Measurements from ENCODE around the gene FCMR. TPM values are rescaled to one million over a fixed set of nuclear protein-coding genes. Genes with fewer than 3 reads are reported as not detected.
A peak's percentile ranks its signal among the peaks of the same experiment; 100 is the strongest.

The FCMR gene
- total RNA-seq, 1 donor from 2014 or later, result 3.3 TPM

DNA sequence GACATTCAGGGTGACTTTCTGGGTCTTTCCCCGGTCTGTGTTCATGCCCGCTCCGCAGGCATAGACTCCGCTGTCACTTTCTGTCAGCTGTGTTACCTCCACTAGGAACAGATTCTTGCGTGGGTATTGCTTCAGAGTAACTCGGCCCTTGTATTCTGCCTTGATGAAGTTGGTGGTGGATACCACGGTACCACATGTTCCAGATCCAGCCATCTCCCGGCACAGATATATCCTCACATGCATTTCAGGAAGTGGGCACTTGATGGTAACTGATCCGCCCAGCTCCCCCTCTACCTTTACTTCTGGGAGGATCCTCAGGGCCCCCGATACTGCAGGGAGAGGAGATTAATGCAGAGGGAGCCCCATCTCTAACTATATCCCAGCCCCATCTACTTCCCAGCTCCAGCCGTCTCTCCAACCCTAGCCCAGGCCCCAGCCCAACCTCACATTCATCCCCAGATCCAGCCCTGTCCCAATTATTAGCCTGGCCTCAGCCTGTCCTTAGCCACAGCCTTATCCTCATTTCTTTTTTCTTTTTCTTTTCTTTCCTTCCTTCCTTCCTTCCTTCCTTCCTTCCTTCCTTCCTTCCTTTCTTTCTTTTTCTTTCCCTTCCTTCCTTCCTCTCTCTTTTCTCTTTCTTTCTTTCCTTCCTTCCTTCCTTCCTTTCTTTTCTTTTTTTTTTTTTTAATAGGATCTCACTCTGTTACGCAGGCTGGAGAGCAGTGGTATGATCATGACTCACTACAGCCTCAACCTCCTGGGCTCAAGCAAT lies 7.8 kb downstream of the FCMR start:
- Histone ChIP-seq H3K4me1 (peaks cover 13% of the 10 kb centered on the region), H3K36me3 (no peaks in the 10 kb centered on the region), H3K9me3 (replicated peaks) (no peaks in the 10 kb centered on the region), H3K27ac (replicated peaks) (no peak overlapping the region), H3K4me3 (no peak overlapping the region), H3K27me3 (ENCODE audit: low read depth) (peaks cover 52% of the 10 kb centered on the region)
- intact Hi-C loops (cut with micrococcal nuclease), result loop anchor here (10.0 kb wide), 2 partner anchors 179 to 279 kb away; partner anchors contain the start of gene DYRK3
- TF ChIP-seq, protein P1, sequence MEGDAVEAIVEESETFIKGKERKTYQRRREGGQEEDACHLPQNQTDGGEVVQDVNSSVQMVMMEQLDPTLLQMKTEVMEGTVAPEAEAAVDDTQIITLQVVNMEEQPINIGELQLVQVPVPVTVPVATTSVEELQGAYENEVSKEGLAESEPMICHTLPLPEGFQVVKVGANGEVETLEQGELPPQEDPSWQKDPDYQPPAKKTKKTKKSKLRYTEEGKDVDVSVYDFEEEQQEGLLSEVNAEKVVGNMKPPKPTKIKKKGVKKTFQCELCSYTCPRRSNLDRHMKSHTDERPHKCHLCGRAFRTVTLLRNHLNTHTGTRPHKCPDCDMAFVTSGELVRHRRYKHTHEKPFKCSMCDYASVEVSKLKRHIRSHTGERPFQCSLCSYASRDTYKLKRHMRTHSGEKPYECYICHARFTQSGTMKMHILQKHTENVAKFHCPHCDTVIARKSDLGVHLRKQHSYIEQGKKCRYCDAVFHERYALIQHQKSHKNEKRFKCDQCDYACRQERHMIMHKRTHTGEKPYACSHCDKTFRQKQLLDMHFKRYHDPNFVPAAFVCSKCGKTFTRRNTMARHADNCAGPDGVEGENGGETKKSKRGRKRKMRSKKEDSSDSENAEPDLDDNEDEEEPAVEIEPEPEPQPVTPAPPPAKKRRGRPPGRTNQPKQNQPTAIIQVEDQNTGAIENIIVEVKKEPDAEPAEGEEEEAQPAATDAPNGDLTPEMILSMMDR (IDR thresholded peaks at IDR 0.05; ENCODE audit: borderline replicate concordance), result no peak
- no peak for DNase-seq

DNA sequence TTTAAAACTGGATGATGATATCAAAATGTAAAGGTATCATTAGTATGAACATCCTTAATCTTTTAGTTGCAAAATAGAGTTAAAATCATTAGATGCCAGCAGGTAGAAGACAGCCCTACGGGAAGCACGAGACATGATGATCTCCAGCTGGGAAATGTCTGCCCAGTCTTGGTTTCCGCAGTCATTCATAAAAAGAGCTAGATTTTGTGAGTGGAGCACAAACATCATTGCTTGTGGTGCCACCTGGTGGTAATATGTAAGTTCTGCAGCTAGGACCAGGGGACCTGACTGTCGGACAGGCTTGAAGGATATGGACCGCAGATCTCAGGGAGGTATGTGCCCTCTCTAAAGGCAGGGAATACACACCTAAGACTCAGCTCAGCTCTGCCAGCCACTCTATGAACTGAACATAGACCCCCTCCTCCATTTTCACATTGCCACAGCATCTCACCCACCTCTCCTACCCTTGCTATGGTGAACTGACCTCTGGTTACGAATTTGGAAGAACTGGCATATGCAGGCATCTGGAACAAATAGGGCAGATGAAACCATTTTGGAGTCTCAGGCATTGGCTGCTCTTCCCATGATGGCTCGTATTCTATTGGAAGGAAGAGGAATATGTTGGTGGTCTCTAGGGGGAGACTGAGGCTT lies 9.2 kb downstream of the FCMR start:
- H3K27ac ChIP-seq (replicated peaks), result no peak overlapping the region
- intact Hi-C loops (cut with micrococcal nuclease), result loop anchor here (10.0 kb wide), 2 partner anchors 178 to 278 kb away; partner anchors contain the start of gene DYRK3
- H3K27me3 ChIP-seq (ENCODE audit: low read depth), result peaks cover 65% of the 10 kb centered on the region
- H3K4me1 ChIP-seq, result peaks cover 16% of the 10 kb centered on the region
- no peaks in the 10 kb centered on the region for H3K9me3 ChIP-seq (replicated peaks)
- TF ChIP-seq, protein P1 (IDR thresholded peaks at IDR 0.05; ENCODE audit: borderline replicate concordance), result peak; percentile 88
- peak; percentile 40 for DNase-seq
- H3K36me3 ChIP-seq, result no peaks in the 10 kb centered on the region
- H3K4me3 ChIP-seq, result no peak overlapping the region

DNA sequence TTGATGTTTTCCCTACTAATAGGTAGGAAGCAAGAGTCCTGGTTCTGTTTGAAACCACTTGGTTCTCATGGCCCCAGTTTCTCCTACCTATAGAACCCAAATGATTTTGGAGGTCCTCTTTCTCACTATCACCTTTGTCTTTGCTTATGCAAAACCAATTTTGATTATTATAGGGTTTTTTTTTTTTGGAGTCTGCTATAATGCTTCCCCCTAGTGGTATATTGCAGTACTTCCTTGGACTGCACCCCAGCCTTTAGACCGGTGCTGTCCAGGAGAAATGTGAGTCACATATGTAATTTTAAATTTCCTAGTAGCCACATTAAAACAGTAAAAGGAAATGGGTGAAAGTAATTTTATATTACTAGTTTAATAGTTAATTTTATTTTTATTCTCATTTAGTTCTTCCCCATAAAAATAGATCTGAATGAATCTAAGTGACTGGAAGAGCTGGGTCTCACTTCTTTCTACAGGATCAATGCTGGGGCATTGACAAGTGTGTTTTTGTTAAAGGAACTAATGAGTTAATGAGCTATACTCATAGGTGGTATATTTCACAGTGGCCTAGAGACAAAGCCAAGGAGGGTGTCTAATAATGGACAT lies 10.6 kb downstream of the FCMR start:
- intact Hi-C loops (cut with micrococcal nuclease), result loop anchor here (10.0 kb wide), 2 partner anchors 176 to 276 kb away; partner anchors contain the start of gene DYRK3

GRCh38 chr1:206909883-206910318 lies 11.8 kb downstream of the FCMR start:
- peaks cover 51% of the 10 kb centered on the region for H3K27me3 ChIP-seq (ENCODE audit: low read depth)
- H3K9me3 ChIP-seq (replicated peaks), result no peaks in the 10 kb centered on the region
- peaks cover 16% of the 10 kb centered on the region for H3K4me1 ChIP-seq
- DNase-seq, result no peak
- TF ChIP-seq, protein P1 (IDR thresholded peaks at IDR 0.05; ENCODE audit: borderline replicate concordance), result no peak
- H3K4me3 ChIP-seq, result peak overlapping the region; percentile 70
- peak overlapping the region; percentile 58 for H3K27ac ChIP-seq (replicated peaks)
- intact Hi-C loops (cut with micrococcal nuclease), result loop anchor here (10.0 kb wide), 2 partner anchors 175 to 275 kb away; partner anchors contain the start of gene DYRK3
- no peaks in the 10 kb centered on the region for H3K36me3 ChIP-seq

More for the DNA sequence above, 10.6 kb downstream of the FCMR start:
- Histone ChIP-seq H3K4me3 (no peak overlapping the region), H3K27ac (replicated peaks) (no peak overlapping the region), H3K27me3 (ENCODE audit: low read depth) (peaks cover 63% of the 10 kb centered on the region), H3K36me3 (no peaks in the 10 kb centered on the region), H3K9me3 (replicated peaks) (no peaks in the 10 kb centered on the region), H3K4me1 (peaks cover 16% of the 10 kb centered on the region)
- TF ChIP-seq, protein P1 (IDR thresholded peaks at IDR 0.05; ENCODE audit: borderline replicate concordance), result peak; percentile 94
- DNase-seq, result no peak

GRCh38 chr1:206909161-206909882 lies 12.4 kb downstream of the FCMR start:
- no peaks in the 10 kb centered on the region for H3K9me3 ChIP-seq (replicated peaks)
- DNase-seq, result peak; percentile 48
- TF ChIP-seq, protein P1 (IDR thresholded peaks at IDR 0.05; ENCODE audit: borderline replicate concordance), result no peak
- H3K4me3 ChIP-seq, result peak overlapping the region; percentile 70
- H3K4me1 ChIP-seq, result peaks cover 20% of the 10 kb centered on the region
- H3K36me3 ChIP-seq, result no peaks in the 10 kb centered on the region
- peak overlapping the region; percentile 58 for H3K27ac ChIP-seq (replicated peaks)
- intact Hi-C loops (cut with micrococcal nuclease), result no loop called here
- peaks cover 46% of the 10 kb centered on the region for H3K27me3 ChIP-seq (ENCODE audit: low read depth)
